Stimulated activated CD8-positive, alpha-beta memory T cell treated with anti-CD3 and anti-CD28 coated beads, Interleukin-2, amount 100 ng/mL, for 1 hour (primary cell): Measurements from ENCODE around the gene TTLL12.
"Not testable (repeated sequence)": the region's sequence is repeated elsewhere in the genome, so short reads cannot be mapped to it uniquely, and the experiment has no call there.

ENCODE experiments used
- DNase-seq, 2 donors: peaks; one replicate each; pipeline ENCODE4 v3.0.0-alpha.2; 2020; ENCODE audit warnings: low read depth in 2 of 2

TTLL12 gene

GRCh38 chr22:43154887-43155536 is 31.9 kb downstream of the TTLL12 start:
- no peak for DNase-seq

GRCh38 chr22:43153899-43154298 is 33.0 kb downstream of the TTLL12 start:
- no peak for DNase-seq

GRCh38 chr22:43152357-43153071 is 34.4 kb downstream of the TTLL12 start:
- DNase-seq, result peak; percentile 16 to 35

GRCh38 chr22:43152003-43152356 is 35.0 kb downstream of the TTLL12 start:
- no peak for DNase-seq

- DNase-seq, result peak; percentile 31 to 46
Observed at GRCh38 chr22:43151251-43152002, 35.5 kb downstream of the TTLL12 start, which contains the start of gene TSPO. TSS of gene TSPO (plus strand) at chr22:43151559. CDS start at chr22:43159239, 7,680 bp downstream.

GRCh38 chr22:43150731-43151206 is 36.2 kb downstream of the TTLL12 start:
- no peak for DNase-seq

GRCh38 chr22:43148581-43148980 is 38.4 kb downstream of the TTLL12 start:
- DNase-seq, result no peak

DNA sequence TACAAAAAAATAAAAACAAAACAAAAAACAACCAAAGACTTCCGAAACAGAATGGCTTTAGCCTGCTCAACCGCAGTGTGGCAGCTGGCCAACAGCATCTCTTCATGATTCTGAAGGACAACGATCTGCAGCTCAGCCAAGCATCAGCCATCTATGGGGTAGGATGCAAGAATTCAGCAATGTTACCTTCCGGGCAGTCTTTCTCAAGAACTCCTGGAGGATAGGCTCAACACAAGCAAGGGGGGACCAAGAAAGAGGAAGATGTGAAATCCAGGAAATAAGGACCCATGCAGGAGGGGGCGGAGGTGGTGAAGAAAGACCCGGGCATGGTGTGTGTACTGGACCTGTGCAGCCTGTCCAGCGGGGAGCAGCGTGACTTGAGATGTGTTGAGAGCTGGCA is 39.1 kb downstream of the TTLL12 start:
- DNase-seq, result no peak

- not testable (repeated sequence) for DNase-seq
Observed at GRCh38 chr22:43146332-43146731, 40.6 kb downstream of the TTLL12 start.

DNA sequence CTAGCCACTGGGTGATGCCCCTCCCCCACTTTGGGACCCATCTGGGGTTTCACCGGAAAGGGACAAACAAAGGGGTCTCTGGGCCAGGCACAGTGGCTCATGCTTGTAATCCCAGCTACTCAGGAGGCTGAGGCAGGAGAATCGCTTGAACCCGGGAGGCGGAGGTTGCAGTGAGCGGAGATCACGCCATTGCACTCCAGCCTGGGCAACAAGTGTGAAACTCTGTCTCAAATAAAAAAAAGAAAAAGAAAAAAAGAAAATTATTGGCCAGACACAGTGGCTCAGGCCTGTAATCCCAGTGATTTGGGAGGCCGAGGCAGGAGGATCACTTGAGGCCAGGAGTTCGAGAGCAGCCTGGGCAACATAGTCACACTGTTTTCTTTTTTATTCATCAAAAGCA is 41.6 kb downstream of the TTLL12 start:
- DNase-seq, result not testable (repeated sequence)

GRCh38 chr22:43144949-43145348 is 42.0 kb downstream of the TTLL12 start:
- no peak for DNase-seq

DNA sequence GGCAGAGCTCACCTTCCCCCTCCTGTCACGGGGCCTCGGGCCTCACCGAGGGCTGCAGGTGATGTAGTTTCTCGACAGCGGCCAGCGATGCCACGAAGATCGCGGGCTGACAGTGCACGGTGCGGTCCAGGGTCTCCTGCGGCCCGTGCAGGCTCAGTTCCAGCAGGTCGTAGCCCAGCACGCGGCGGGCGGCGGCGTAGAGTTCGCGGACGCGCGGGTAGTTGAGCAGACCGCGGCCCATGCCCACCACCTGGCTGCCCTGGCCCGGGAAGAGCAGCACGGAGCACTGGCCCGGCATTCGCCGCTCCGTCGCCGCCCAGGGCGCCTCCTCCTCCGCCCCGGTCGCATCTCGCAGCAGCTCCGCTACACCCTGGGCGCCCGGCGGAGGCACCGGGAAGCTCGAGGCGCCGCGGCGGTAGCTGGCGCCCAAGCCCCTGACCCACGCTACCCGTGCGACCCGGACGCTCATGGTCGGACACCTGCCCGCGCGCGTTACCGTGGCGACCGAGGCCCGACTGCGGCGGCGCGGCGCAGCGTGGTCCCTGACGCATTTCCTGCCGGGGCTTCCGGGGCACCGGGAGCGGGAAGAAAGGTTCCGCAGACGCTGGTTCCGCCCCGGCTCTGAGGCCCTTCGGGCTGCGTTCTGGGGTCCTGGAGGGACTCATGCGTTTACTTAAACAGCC is 43.9 kb downstream of the TTLL12 start, which contains the start of gene MCAT:
Gene MCAT (minus strand): TSS at position 519 of the 683 bp plus-strand sequence. CDS start 50 bp downstream, at position 469.
- DNase-seq, result peak; percentile 54 to 61

DNA sequence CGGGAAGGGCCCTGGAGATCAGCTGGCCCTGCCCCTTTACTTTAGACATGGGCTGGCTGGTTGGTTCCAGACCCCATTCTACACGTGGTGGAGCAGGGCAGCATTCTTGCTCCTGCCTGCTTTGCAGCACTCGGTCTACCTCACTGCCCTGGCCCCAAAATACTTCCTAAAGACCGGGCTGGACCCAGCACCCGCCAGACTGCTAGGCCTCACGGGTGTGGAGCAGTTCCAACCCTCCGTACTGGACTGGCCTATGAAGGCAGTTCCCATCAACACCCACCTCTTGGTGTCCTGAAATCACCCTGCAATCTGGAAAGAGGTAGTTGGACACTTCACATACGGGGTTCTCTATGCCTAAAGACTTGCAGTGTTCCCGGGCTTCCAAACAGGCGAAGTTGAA is 50.1 kb downstream of the TTLL12 start:
- no peak for DNase-seq

DNA sequence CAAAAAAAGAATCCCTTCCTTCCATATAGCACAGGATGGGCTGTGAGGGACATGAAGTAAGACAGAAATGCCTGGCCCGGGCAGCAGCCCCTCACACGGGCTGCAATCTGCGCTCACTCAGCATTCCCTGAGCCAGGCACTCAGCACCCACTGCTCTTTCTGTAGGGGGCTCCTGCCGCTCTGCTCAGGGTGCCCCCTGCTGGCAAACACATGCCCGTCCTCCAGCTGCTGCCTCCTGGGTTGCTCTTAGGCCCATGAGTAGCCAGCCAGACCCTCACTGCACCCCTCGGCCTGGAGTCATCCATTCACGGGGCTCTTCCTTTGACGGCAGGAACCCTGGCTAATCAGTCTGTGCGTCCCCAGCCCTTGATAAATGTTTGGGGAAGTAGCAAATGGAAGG is 50.7 kb downstream of the TTLL12 start:
- peak in 1 of 2 donors; percentile 32 for DNase-seq

- no peak for DNase-seq
Observed at GRCh38 chr22:43135565-43135964, 51.4 kb downstream of the TTLL12 start.

DNA sequence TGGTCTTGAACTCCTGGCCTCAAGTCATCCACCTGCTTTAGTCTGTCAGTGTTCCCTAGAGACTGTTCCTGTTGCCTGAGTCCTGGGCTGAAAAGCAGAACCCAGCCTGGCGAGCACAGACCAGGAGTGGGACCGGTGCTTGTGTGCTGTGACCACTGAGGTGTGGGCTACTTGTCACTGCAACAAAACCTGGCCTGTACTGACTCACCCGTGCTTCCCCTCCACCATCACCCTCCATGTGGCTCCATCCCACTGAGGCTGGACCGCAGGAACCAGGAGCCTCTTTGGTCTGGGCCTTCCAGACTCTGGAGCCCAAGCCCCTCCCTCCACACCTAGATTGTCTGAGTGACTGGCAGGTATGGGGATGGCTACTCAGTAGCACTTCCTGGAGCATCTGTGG is 52.4 kb downstream of the TTLL12 start:
- DNase-seq, result no peak

GRCh38 chr22:43133401-43133800 is 53.5 kb downstream of the TTLL12 start:
- DNase-seq, result no peak

GRCh38 chr22:43131773-43132501 is 55.0 kb downstream of the TTLL12 start:
- DNase-seq, result no peak

GRCh38 chr22:43129426-43130425 is 57.2 kb downstream of the TTLL12 start:
- DNase-seq, result no peak

- DNase-seq, result no peak
Observed at GRCh38 chr22:43128928-43129424, 58.0 kb downstream of the TTLL12 start.
